ENCODE results near the gene SPECC1. TPM values are rescaled to one million over a fixed set of nuclear protein-coding genes. Genes with fewer than 3 reads are reported as not detected.

The SPECC1 gene
- total and polyA plus RNA-seq, 9 of the 15 experiments (the other 6 are each of a cell fraction or from before 2014, with no cell fraction given) = 2.4 to 19.6 (median 14.7) TPM

GRCh38 chr17:20257798-20258197 lies 248.6 kb downstream of the SPECC1 start:
- Histone ChIP-seq H2AFZ (ENCODE audit: low read depth, low read length) (no peak overlapping the region), H3K4me3 (no peak overlapping the region), H3K9me3 (replicated peaks; ENCODE audit: control insufficient read depth, insufficient read depth, low read depth, low read length) (no peaks in the 10 kb centered on the region), H3K4me1 (replicated peaks in 1 of 2; ENCODE audit: control insufficient read depth in 2 of 2, insufficient read depth in 2 of 2, low read length in 2 of 2) (no peaks in the 10 kb centered on the region), H3K27me3 (ENCODE audit: control insufficient read depth in 2 of 2, insufficient read depth in 2 of 2, low read length in 2 of 2) (no peaks in the 10 kb centered on the region), H3K27ac (ENCODE audit: extremely low read depth, low read depth, low read length) (no peak overlapping the region), H4K20me1 (replicated peaks; ENCODE audit: control insufficient read depth, insufficient read depth, low read length) (no peaks in the 10 kb centered on the region), H3K79me2 (ENCODE audit: control insufficient read depth, insufficient read depth, low read length) (no peaks in the 10 kb centered on the region), H3K9ac (ENCODE audit: insufficient read depth in 1 of 2, low read depth in 2 of 2, low read length in 2 of 2) (no peak overlapping the region), H3K36me3 (ENCODE audit: control insufficient read depth, insufficient read depth, low read length) (peaks cover 10% of the 10 kb centered on the region; the same call in 2 of the 3 replicates), H3K4me2 (ENCODE audit: insufficient read depth, low read length) (no peak overlapping the region), H3K9me1 (ENCODE audit: control insufficient read depth, insufficient read depth, low read length) (no peaks in the 10 kb centered on the region)
- 80% methylated on average over 3 of the region's 3 CpGs for WGBS (ENCODE audit: insufficient coverage, low coverage, missing lambda C conversion rate)
- no TSS peak for BruUV-seq (replicated peaks)
- in situ Hi-C loops (cut with MboI) (no loop called here), intact Hi-C loops (cut with micrococcal nuclease) (no loop called here)
- ChIA-PET CTCF (ENCODE audit: low intra/inter-chr PET ratio) (no interaction called here), POLR2A (no interaction called here)
- DNase-seq (ENCODE audit: extremely low read depth in 1 of 4, low spot score in 3 of 4) (no peak), ATAC-seq (no peak), FAIRE-seq (no peak)
- TF ChIP-seq RNF2 (IDR thresholded peaks at IDR 0.05) (no peak), NCOR1 (IDR thresholded peaks at IDR 0.05) (no peak), ZSCAN32 (CRISPR knock-in tag; IDR thresholded peaks at IDR 0.05) (no peak), RBFOX2 (IDR thresholded peaks at IDR 0.05; ENCODE audit: low read depth, low read length) (no peak), MAFK (IDR thresholded peaks at IDR 0.05; ENCODE audit: low read length) (no peak), KDM1A (IDR thresholded peaks at IDR 0.05) (no peak), STAT5B (CRISPR knock-in tag; IDR thresholded peaks at IDR 0.05) (no peak), ZNF584 (CRISPR knock-in tag; IDR thresholded peaks at IDR 0.05; ENCODE audit: low read depth) (no peak), NR1H2 (CRISPR knock-in tag; IDR thresholded peaks at IDR 0.05) (no peak), SMARCE1 (IDR thresholded peaks at IDR 0.05) (no peak), C11orf30 (IDR thresholded peaks at IDR 0.05; ENCODE audit: low read depth) (no peak), KLF16 (IDR thresholded peaks at IDR 0.05) (no peak), LEF1 (IDR thresholded peaks at IDR 0.05) (no peak), TCF7L2 (IDR thresholded peaks at IDR 0.05; ENCODE audit: low read depth, low read length) (no peak), BHLHE40 (IDR thresholded peaks at IDR 0.05; ENCODE audit: low read length) (no peak), SIRT6 (IDR thresholded peaks at IDR 0.05; ENCODE audit: low read depth, low read length) (no peak), MCM3 (IDR thresholded peaks at IDR 0.05) (no peak), ZNF277 (CRISPR knock-in tag; IDR thresholded peaks at IDR 0.05; ENCODE audit: borderline replicate concordance) (no peak), ZNF354B (CRISPR knock-in tag; IDR thresholded peaks at IDR 0.05) (no peak)
- TF ChIP-seq, protein P1, sequence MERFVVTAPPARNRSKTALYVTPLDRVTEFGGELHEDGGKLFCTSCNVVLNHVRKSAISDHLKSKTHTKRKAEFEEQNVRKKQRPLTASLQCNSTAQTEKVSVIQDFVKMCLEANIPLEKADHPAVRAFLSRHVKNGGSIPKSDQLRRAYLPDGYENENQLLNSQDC (CRISPR knock-in tag; IDR thresholded peaks at IDR 0.05) = no peak
